ENCODE measurements around the gene PHLDA2. TPM values are rescaled to one million over a fixed set of nuclear protein-coding genes. Genes with fewer than 3 reads are reported as not detected.

PHLDA2 gene
- total and polyA plus RNA-seq, 8 donors = 3.1 to 34.2 (median 25.5) TPM; not detected in 3

GRCh38 chr11:2878782-2879181 lies 50.4 kb downstream of the PHLDA2 start:
- peaks cover 0 to 12% (median 0%) of the 10 kb centered on the region in 4 donors for H3K36me3 ChIP-seq
- DNase-seq = no peak
- intact Hi-C loops (cut with DNase I; ENCODE audit: low total_unique reads) = loop anchor here (10.0 kb wide), 1 partner anchor 174 kb away; no protein-coding TSS in a partner anchor
- TF ChIP-seq POLR2AphosphoS5 (IDR thresholded peaks at IDR 0.05) = no peak
- TF ChIP-seq EP300 (IDR thresholded peaks at IDR 0.05) = no peak
- TF ChIP-seq POLR2A (IDR thresholded peaks at IDR 0.05) = no peak
- TF ChIP-seq, protein P1, sequence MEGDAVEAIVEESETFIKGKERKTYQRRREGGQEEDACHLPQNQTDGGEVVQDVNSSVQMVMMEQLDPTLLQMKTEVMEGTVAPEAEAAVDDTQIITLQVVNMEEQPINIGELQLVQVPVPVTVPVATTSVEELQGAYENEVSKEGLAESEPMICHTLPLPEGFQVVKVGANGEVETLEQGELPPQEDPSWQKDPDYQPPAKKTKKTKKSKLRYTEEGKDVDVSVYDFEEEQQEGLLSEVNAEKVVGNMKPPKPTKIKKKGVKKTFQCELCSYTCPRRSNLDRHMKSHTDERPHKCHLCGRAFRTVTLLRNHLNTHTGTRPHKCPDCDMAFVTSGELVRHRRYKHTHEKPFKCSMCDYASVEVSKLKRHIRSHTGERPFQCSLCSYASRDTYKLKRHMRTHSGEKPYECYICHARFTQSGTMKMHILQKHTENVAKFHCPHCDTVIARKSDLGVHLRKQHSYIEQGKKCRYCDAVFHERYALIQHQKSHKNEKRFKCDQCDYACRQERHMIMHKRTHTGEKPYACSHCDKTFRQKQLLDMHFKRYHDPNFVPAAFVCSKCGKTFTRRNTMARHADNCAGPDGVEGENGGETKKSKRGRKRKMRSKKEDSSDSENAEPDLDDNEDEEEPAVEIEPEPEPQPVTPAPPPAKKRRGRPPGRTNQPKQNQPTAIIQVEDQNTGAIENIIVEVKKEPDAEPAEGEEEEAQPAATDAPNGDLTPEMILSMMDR (IDR thresholded peaks at IDR 0.05) = no peak
- peaks cover 0 to 12% (median 2%) of the 10 kb centered on the region in 4 donors for H3K9me3 ChIP-seq
- peaks cover 0 to 11% (median 2%) of the 10 kb centered on the region in 3 donors for H3K27me3 ChIP-seq
- 94 to 100% (median 97%) methylated on average over 8 of the region's 8 CpGs for WGBS, 5 donors
- no peak overlapping the region for H3K27ac ChIP-seq
- H3K4me1 ChIP-seq = peaks cover 0 to 22% (median 18%) of the 10 kb centered on the region in 4 donors
- no peak overlapping the region for H3K4me3 ChIP-seq

Small RNAs within 50 kb of the gene (small RNA-seq; reads per million reads assigned to genes)
- gene SNORA54 = 11.2 to 21.3 (median 18.5) reads per million in 4 donors

Other genes starting within 250 kb of the PHLDA2 start
- 10 to 100 TPM in 1 of 5 donors, 1 to 10 TPM in 4; 2.2 to 15.1 (median 2.3) TPM for gene KCNQ1OT1, start 229.4 kb downstream of the PHLDA2 start, total RNA-seq
- under 1 TPM; under 0.01 to 0.12 (median 0.05) TPM for gene KCNQ1OT1, start 229.4 kb downstream of the PHLDA2 start, polyA plus RNA-seq
- 10 to 100 TPM; 10.5 to 99.1 (median 14.2) TPM for gene CDKN1C, start 43.6 kb downstream of the PHLDA2 start, total RNA-seq
- 10 to 100 TPM; 41.7 to 51.0 (median 42.9) TPM for gene CDKN1C, start 43.6 kb downstream of the PHLDA2 start, polyA plus RNA-seq
- 100 to 1,000 TPM in 4 of 5 donors, 10 to 100 TPM in 1; 80.5 to 438 (median 181) TPM for gene NAP1L4, start 62.9 kb upstream of the PHLDA2 start, total RNA-seq
- 10 to 100 TPM; 61.3 to 82.7 (median 77.5) TPM for gene NAP1L4, start 62.9 kb upstream of the PHLDA2 start, polyA plus RNA-seq
- 10 to 100 TPM; 28.6 to 54.2 (median 42.6) TPM for gene CARS1, start 128.0 kb upstream of the PHLDA2 start, total RNA-seq
- gene CARS1, start 128.0 kb upstream of the PHLDA2 start, polyA plus RNA-seq = 10 to 100 TPM; 25.2 to 44.9 (median 35.7) TPM
- gene OSBPL5, start 235.9 kb upstream of the PHLDA2 start, total RNA-seq = 100 to 1,000 TPM in 1 of 5 donors, 10 to 100 TPM in 4; 24.3 to 127 (median 38.2) TPM
- gene OSBPL5, start 235.9 kb upstream of the PHLDA2 start, polyA plus RNA-seq = 10 to 100 TPM in 1 of 3 donors, 1 to 10 TPM in 2; 8.6 to 16.6 (median 9.2) TPM